Activated T-cell treated with anti-CD3 and anti-CD28 coated beads, Interleukin-2, amount 50 U/mL, for 24 hours (primary cell): ENCODE results near the gene SLC2A4.

Experiments
- DNase-seq: peaks from one replicate; pipeline ENCODE4 v3.0.0-alpha.2; 2020
- H3K27ac Mint-ChIP-seq: 2 replicates; pipeline ENCODE4 v1.8.0; 2020; ENCODE audit warnings: mild to moderate bottlenecking, mixed read lengths
- H3K27me3 Mint-ChIP-seq: 2 replicates; pipeline ENCODE4 v1.8.0; 2020; ENCODE audit warnings: mixed read lengths
- H3K36me3 Mint-ChIP-seq: 2 replicates; pipeline ENCODE4 v1.8.0; 2020; ENCODE audit warnings: low read depth, mixed read lengths
- H3K4me1 Mint-ChIP-seq: 2 replicates; pipeline ENCODE4 v1.8.0; 2020; ENCODE audit warnings: low read depth, mixed read lengths
- H3K4me3 Mint-ChIP-seq: 2 replicates; pipeline ENCODE4 v1.8.0; 2020; ENCODE audit warnings: mild to moderate bottlenecking, moderate library complexity, mixed read lengths
- H3K9me3 Mint-ChIP-seq: 2 replicates; pipeline ENCODE4 v1.8.0; 2020; ENCODE audit warnings: mixed read lengths

SLC2A4 gene

GRCh38 chr17:7253082-7253481 lies 28.4 kb upstream of the SLC2A4 start:
- Mint-ChIP-seq H3K27ac (peak overlapping the region; percentile 100), H3K9me3 (no peaks in the 10 kb centered on the region), H3K36me3 (peaks cover 81% of the 10 kb centered on the region), H3K4me3 (peak overlapping the region; percentile 89), H3K27me3 (no peaks in the 10 kb centered on the region), H3K4me1 (peaks cover 40% of the 10 kb centered on the region)
- DNase-seq: no peak

GRCh38 chr17:7254511-7254910 lies 27.0 kb upstream of the SLC2A4 start:
- no peak overlapping the region for H3K4me3 Mint-ChIP-seq
- H3K4me1 Mint-ChIP-seq: peaks cover 34% of the 10 kb centered on the region
- DNase-seq: no peak
- H3K36me3 Mint-ChIP-seq: peaks cover 86% of the 10 kb centered on the region
- H3K27me3 Mint-ChIP-seq: no peaks in the 10 kb centered on the region
- H3K27ac Mint-ChIP-seq: no peak overlapping the region
- H3K9me3 Mint-ChIP-seq: no peaks in the 10 kb centered on the region

GRCh38 chr17:7256766-7257456 lies 24.6 kb upstream of the SLC2A4 start:
- Mint-ChIP-seq H3K27me3 (peaks cover 3% of the 10 kb centered on the region), H3K4me3 (no peak overlapping the region), H3K4me1 (peaks cover 38% of the 10 kb centered on the region), H3K27ac (peak overlapping the region; percentile 79), H3K36me3 (peaks cover 78% of the 10 kb centered on the region), H3K9me3 (no peaks in the 10 kb centered on the region)
- no peak for DNase-seq

- peaks cover 20% of the 10 kb centered on the region for H3K27me3 Mint-ChIP-seq
- DNase-seq: no peak
- H3K9me3 Mint-ChIP-seq: no peaks in the 10 kb centered on the region
- peaks cover 59% of the 10 kb centered on the region for H3K36me3 Mint-ChIP-seq
- H3K4me3 Mint-ChIP-seq: no peak overlapping the region
- no peak overlapping the region for H3K27ac Mint-ChIP-seq
- H3K4me1 Mint-ChIP-seq: peaks cover 42% of the 10 kb centered on the region
Measured at GRCh38 chr17:7258731-7259554, 22.6 kb upstream of the SLC2A4 start.

- no peak overlapping the region for H3K4me3 Mint-ChIP-seq
- H3K9me3 Mint-ChIP-seq: no peaks in the 10 kb centered on the region
- H3K27ac Mint-ChIP-seq: no peak overlapping the region
- peaks cover 39% of the 10 kb centered on the region for H3K4me1 Mint-ChIP-seq
- peaks cover 26% of the 10 kb centered on the region for H3K27me3 Mint-ChIP-seq
- H3K36me3 Mint-ChIP-seq: peaks cover 54% of the 10 kb centered on the region
- no peak for DNase-seq
Measured at GRCh38 chr17:7259555-7259889, 22.0 kb upstream of the SLC2A4 start.

- peak overlapping the region; percentile 18 for H3K4me3 Mint-ChIP-seq
- H3K9me3 Mint-ChIP-seq: no peaks in the 10 kb centered on the region
- peaks cover 47% of the 10 kb centered on the region for H3K36me3 Mint-ChIP-seq
- peak overlapping the region; percentile 14 for H3K27ac Mint-ChIP-seq
- H3K27me3 Mint-ChIP-seq: peaks cover 26% of the 10 kb centered on the region
- peaks cover 36% of the 10 kb centered on the region for H3K4me1 Mint-ChIP-seq
- no peak for DNase-seq
Measured at GRCh38 chr17:7260151-7260550, 21.4 kb upstream of the SLC2A4 start.

GRCh38 chr17:7260651-7261378 lies 20.7 kb upstream of the SLC2A4 start:
- H3K27ac Mint-ChIP-seq: peak overlapping the region; percentile 52
- peaks cover 41% of the 10 kb centered on the region for H3K36me3 Mint-ChIP-seq
- peaks cover 26% of the 10 kb centered on the region for H3K27me3 Mint-ChIP-seq
- DNase-seq: peak; percentile 42
- H3K4me1 Mint-ChIP-seq: peaks cover 36% of the 10 kb centered on the region
- no peaks in the 10 kb centered on the region for H3K9me3 Mint-ChIP-seq
- H3K4me3 Mint-ChIP-seq: peak overlapping the region; percentile 51

GRCh38 chr17:7261379-7262191 lies 19.9 kb upstream of the SLC2A4 start:
- peaks cover 33% of the 10 kb centered on the region for H3K36me3 Mint-ChIP-seq
- peak; percentile 67 for DNase-seq

GRCh38 chr17:7262192-7262934 lies 19.2 kb upstream of the SLC2A4 start, which contains the start of gene CLDN7:
CLDN7 (minus strand) TSS chr17:7262478; CDS start chr17:7262043, 435 bp downstream.
- no peak for DNase-seq
- H3K4me3 Mint-ChIP-seq: peak within 1 kb of the TSS; percentile 59
- H3K9me3 Mint-ChIP-seq: no peaks in the 10 kb centered on the region
- peaks cover 36% of the 10 kb centered on the region for H3K4me1 Mint-ChIP-seq
- peaks cover 25% of the 10 kb centered on the region for H3K36me3 Mint-ChIP-seq
- H3K27me3 Mint-ChIP-seq: peaks cover 28% of the 10 kb centered on the region
- H3K27ac Mint-ChIP-seq: peak within 1 kb of the TSS; percentile 50

More at GRCh38 chr17:7261379-7262191, 19.9 kb upstream of the SLC2A4 start:
- no peaks in the 10 kb centered on the region for H3K9me3 Mint-ChIP-seq
- peak overlapping the region; percentile 56 for H3K4me3 Mint-ChIP-seq
- H3K27me3 Mint-ChIP-seq: peaks cover 26% of the 10 kb centered on the region
- peak overlapping the region; percentile 52 for H3K27ac Mint-ChIP-seq
- peaks cover 36% of the 10 kb centered on the region for H3K4me1 Mint-ChIP-seq

GRCh38 chr17:7262935-7263800 lies 18.4 kb upstream of the SLC2A4 start:
- peak overlapping the region; percentile 59 for H3K4me3 Mint-ChIP-seq
- H3K36me3 Mint-ChIP-seq: peaks cover 19% of the 10 kb centered on the region
- no peaks in the 10 kb centered on the region for H3K9me3 Mint-ChIP-seq
- DNase-seq: peak; percentile 52
- peaks cover 28% of the 10 kb centered on the region for H3K27me3 Mint-ChIP-seq
- peaks cover 36% of the 10 kb centered on the region for H3K4me1 Mint-ChIP-seq
- peak overlapping the region; percentile 30 for H3K27ac Mint-ChIP-seq

GRCh38 chr17:7263801-7264078 lies 17.8 kb upstream of the SLC2A4 start:
- no peaks in the 10 kb centered on the region for H3K9me3 Mint-ChIP-seq
- DNase-seq: no peak
- H3K4me3 Mint-ChIP-seq: no peak overlapping the region
- H3K36me3 Mint-ChIP-seq: peaks cover 14% of the 10 kb centered on the region
- H3K27ac Mint-ChIP-seq: no peak overlapping the region
- H3K27me3 Mint-ChIP-seq: peaks cover 28% of the 10 kb centered on the region
- peaks cover 36% of the 10 kb centered on the region for H3K4me1 Mint-ChIP-seq

GRCh38 chr17:7266784-7267183 lies 14.7 kb upstream of the SLC2A4 start:
- Mint-ChIP-seq H3K4me1 (peaks cover 20% of the 10 kb centered on the region), H3K36me3 (no peaks in the 10 kb centered on the region), H3K4me3 (no peak overlapping the region), H3K27ac (no peak overlapping the region), H3K27me3 (peaks cover 26% of the 10 kb centered on the region), H3K9me3 (no peaks in the 10 kb centered on the region)
- no peak for DNase-seq

- Mint-ChIP-seq H3K36me3 (no peaks in the 10 kb centered on the region), H3K27ac (no peak overlapping the region), H3K4me1 (peaks cover 20% of the 10 kb centered on the region), H3K4me3 (no peak overlapping the region), H3K9me3 (no peaks in the 10 kb centered on the region), H3K27me3 (peaks cover 24% of the 10 kb centered on the region)
- DNase-seq: no peak
Measured at GRCh38 chr17:7279448-7279847, 2.1 kb upstream of the SLC2A4 start.
